GM08714 (cell line): ENCODE measurements around the gene IRGC.

ENCODE experiments used
- H3K4me3 ChIP-seq: fragments of 200-500 bp; sonication (Bioruptor generic); 2 replicates; pipeline ENCODE4 v1.5.1; 2014; ENCODE audit warnings: mild to moderate bottlenecking, low read length, inconsistent platforms
- ZNF274 ChIP-seq: IDR thresholded peaks from 2 replicates; pipeline ENCODE4 v1.6.1; 2012; ENCODE audit warnings: mild to moderate bottlenecking, low read depth, low read length

Gene IRGC

GRCh38 chr19:43700395-43701000, 15.4 kb upstream of the IRGC start:
- TF ChIP-seq ZNF274: no peak

GRCh38 chr19:43704002-43704705, 11.7 kb upstream of the IRGC start:
- H3K4me3 ChIP-seq: no peak overlapping the region
- TF ChIP-seq ZNF274: no peak

More at GRCh38 chr19:43700395-43701000, 15.4 kb upstream of the IRGC start:
- no peak overlapping the region; the same call in 1 of the 2 replicates for H3K4me3 ChIP-seq

- H3K4me3 ChIP-seq: no peak overlapping the region
- TF ChIP-seq ZNF274: no peak
These were observed 10.1 kb upstream of the IRGC start for GRCh38 chr19:43705729-43706128.

- no peak for TF ChIP-seq ZNF274
- H3K4me3 ChIP-seq: no peak overlapping the region
These were observed 8.6 kb upstream of the IRGC start for GRCh38 chr19:43707158-43707712.

GRCh38 chr19:43708716-43709115, 7.2 kb upstream of the IRGC start:
- H3K4me3 ChIP-seq: no peak overlapping the region
- TF ChIP-seq ZNF274: no peak

- no peak for TF ChIP-seq ZNF274
- H3K4me3 ChIP-seq: no peak overlapping the region
These were observed 4.0 kb upstream of the IRGC start for GRCh38 chr19:43711751-43712355.

- TF ChIP-seq ZNF274: no peak
- no peak overlapping the region for H3K4me3 ChIP-seq
These were observed 2.7 kb upstream of the IRGC start for GRCh38 chr19:43713208-43713607.

- no peak for TF ChIP-seq ZNF274
These were observed 2.9 kb downstream of the IRGC start for GRCh38 chr19:43718627-43719377.

GRCh38 chr19:43719378-43719868, 3.5 kb downstream of the IRGC start:
- H3K4me3 ChIP-seq: no peak overlapping the region
- no peak for TF ChIP-seq ZNF274

More at GRCh38 chr19:43718627-43719377, 2.9 kb downstream of the IRGC start:
- H3K4me3 ChIP-seq: no peak overlapping the region

GRCh38 chr19:43719918-43720317, 4.0 kb downstream of the IRGC start:
- TF ChIP-seq ZNF274: no peak
- no peak overlapping the region for H3K4me3 ChIP-seq

- no peak overlapping the region for H3K4me3 ChIP-seq
- no peak for TF ChIP-seq ZNF274
These were observed 5.1 kb downstream of the IRGC start for GRCh38 chr19:43720936-43721335.

- TF ChIP-seq ZNF274: no peak
- H3K4me3 ChIP-seq: no peak overlapping the region
These were observed 5.7 kb downstream of the IRGC start for GRCh38 chr19:43721469-43722048.

- no peak for TF ChIP-seq ZNF274
These were observed 7.7 kb downstream of the IRGC start for GRCh38 chr19:43723588-43723987.

GRCh38 chr19:43724896-43725295, 9.0 kb downstream of the IRGC start:
- no peak overlapping the region; the same call in 1 of the 2 replicates for H3K4me3 ChIP-seq
- TF ChIP-seq ZNF274: no peak

More at GRCh38 chr19:43723588-43723987, 7.7 kb downstream of the IRGC start:
- no peak overlapping the region for H3K4me3 ChIP-seq
